Upper lobe of left lung (tissue), 6 donors: Measurements from ENCODE around the gene UNC5C. TPM values are rescaled to one million over a fixed set of nuclear protein-coding genes. Genes with fewer than 3 reads are reported as not detected.

ENCODE experiments used
- ATAC-seq, 2 donors: fragments of 200-7000 bp; cut with Tn5 transposase; one replicate each; pipeline ENCODE4 v1.9.1; 2022; ENCODE audit warnings: mild to moderate bottlenecking in 2 of 2, moderate library complexity in 2 of 2; ENCODE audit not compliant: low FRiP score in 2 of 2
- DNase-seq, 2 donors: peaks; one replicate each; pipeline ENCODE4 v3.0.0-alpha.2; 2019 to 2020
- H3K27ac ChIP-seq, 4 donors: fragments of 200-600 bp; sonication (generic); one replicate each; pipeline ENCODE4 v1.5.1; 2016 to 2019
- H3K27me3 ChIP-seq, 4 donors: fragments of 200-600 bp; sonication (generic); one replicate each; pipeline ENCODE4 v1.5.1; 2017 to 2019
- H3K36me3 ChIP-seq, 4 donors: fragments of 200-600 bp; sonication (generic); one replicate each; pipeline ENCODE4 v1.5.1; 2016 to 2019
- H3K4me1 ChIP-seq, 4 donors: fragments of 200-600 bp; sonication (generic); one replicate each; pipeline ENCODE4 v1.5.1; 2018 to 2019
- H3K4me3 ChIP-seq, 4 donors: fragments of 200-600 bp; sonication (generic); one replicate each; pipeline ENCODE4 v1.5.1; 2017 to 2019; ENCODE audit warnings: mild to moderate bottlenecking in 2 of 4, moderate library complexity in 1 of 4
- H3K9me3 ChIP-seq, 4 donors: fragments of 200-600 bp; sonication (generic); one replicate each; pipeline ENCODE4 v1.5.1; 2018 to 2019
- CTCF ChIP-seq, 6 experiments: fragments of 450-650 bp in 4 of 6; fragments of 200-600 bp in 2 of 6; sonication (generic) in 2 of 6; IDR thresholded peaks; one replicate each; pipeline ENCODE4 v1.5.1; 2016 to 2019; ENCODE audit warnings: antibody characterized with exemption in 6 of 6
- EP300 ChIP-seq, 4 donors: sonication (generic); formaldehyde crosslinking; IDR thresholded peaks; one replicate each; pipeline ENCODE4 v1.5.1; 2017; ENCODE audit warnings: antibody characterized with exemption in 4 of 4, control low read depth in 2 of 4
- POLR2A ChIP-seq, 4 donors: fragments of 450-650 bp; IDR thresholded peaks; one replicate each; pipeline ENCODE4 v1.5.1; 2016 to 2017; ENCODE audit warnings: antibody characterized with exemption in 4 of 4, mild to moderate bottlenecking in 2 of 4
- POLR2AphosphoS5 ChIP-seq, 2 donors: sonication (generic); formaldehyde crosslinking; IDR thresholded peaks; one replicate each; pipeline ENCODE4 v1.5.1; 2017; ENCODE audit warnings: antibody characterized with exemption in 2 of 2
- whole genome bisulfite sequencing, 2 donors: methylation state at CpG; one replicate each; pipeline ENCODE4 v1.1.5; 2017 to 2018; 5-methylcytosine and 5-hydroxymethylcytosine counted together
- total RNA-seq, 6 donors: library from RNA; depleted of rRNA in 4 of 6; stranded (reverse); fragments of >200 nt in 4 of 6; gene quantifications; one replicate each; pipeline versions ENCODE4 v1.1.0 to v1.2.1, GENCODE V29; 2016 to 2021
- donor health status: DM: no; HTN: no; CAD: no; lungs with moderate emphysema.
- donor health status: DM: no; HTN: yes; CAD: no; lungs with severe emphysema.

Gene UNC5C
- total RNA-seq, 6 donors from 2014 or later, result 1.8 to 14.7 (median 3.2) TPM

DNA sequence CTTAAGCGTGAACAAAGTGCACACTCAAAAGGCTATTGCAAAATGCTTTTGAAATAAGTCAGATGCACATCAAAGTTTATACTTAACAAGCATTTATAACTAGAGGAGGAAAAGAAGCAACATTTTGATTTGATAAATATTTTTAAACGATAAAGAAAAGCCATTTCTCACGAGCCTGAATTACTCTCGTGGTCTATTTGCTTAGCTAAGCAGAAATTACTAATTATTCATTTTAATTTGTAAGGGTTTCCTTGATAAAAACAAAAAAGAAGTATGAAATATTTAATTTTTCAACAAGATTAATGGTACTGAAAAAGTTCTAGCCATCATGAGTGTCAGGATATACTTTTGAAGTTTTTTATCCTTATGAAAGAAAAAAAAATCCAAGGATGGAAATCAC is 78.2 kb downstream of the UNC5C start:
- H3K27me3 ChIP-seq, result no peaks in the 10 kb centered on the region
- no peak overlapping the region for H3K4me3 ChIP-seq
- H3K9me3 ChIP-seq, result no peaks in the 10 kb centered on the region
- ATAC-seq (no peak), DNase-seq (no peak)
- 82 to 87% methylated on average over 4 of the region's 4 CpGs for WGBS, 2 donors
- no peaks in the 10 kb centered on the region for H3K4me1 ChIP-seq
- TF ChIP-seq EP300 (IDR thresholded peaks at IDR 0.05) (no peak), POLR2A (IDR thresholded peaks at IDR 0.05) (no peak), POLR2AphosphoS5 (IDR thresholded peaks at IDR 0.05) (no peak), CTCF (IDR thresholded peaks at IDR 0.05) (no peak)
- H3K36me3 ChIP-seq, result no peaks in the 10 kb centered on the region
- H3K27ac ChIP-seq, result no peak overlapping the region

- Histone ChIP-seq H3K4me1 (no peaks in the 10 kb centered on the region), H3K36me3 (no peaks in the 10 kb centered on the region), H3K27me3 (no peaks in the 10 kb centered on the region), H3K9me3 (no peaks in the 10 kb centered on the region), H3K4me3 (no peak overlapping the region), H3K27ac (no peak overlapping the region)
- 59 to 74% methylated on average over 1 of the region's 1 CpG for WGBS, 2 donors
- no peak for TF ChIP-seq CTCF (IDR thresholded peaks at IDR 0.05)
- no peak for TF ChIP-seq POLR2AphosphoS5 (IDR thresholded peaks at IDR 0.05)
- no peak for TF ChIP-seq EP300 (IDR thresholded peaks at IDR 0.05)
- TF ChIP-seq POLR2A (IDR thresholded peaks at IDR 0.05), result no peak
- no peak for ATAC-seq
- no peak for DNase-seq
Measured at GRCh38 chr4:95469617-95470016, 79.2 kb downstream of the UNC5C start.

DNA sequence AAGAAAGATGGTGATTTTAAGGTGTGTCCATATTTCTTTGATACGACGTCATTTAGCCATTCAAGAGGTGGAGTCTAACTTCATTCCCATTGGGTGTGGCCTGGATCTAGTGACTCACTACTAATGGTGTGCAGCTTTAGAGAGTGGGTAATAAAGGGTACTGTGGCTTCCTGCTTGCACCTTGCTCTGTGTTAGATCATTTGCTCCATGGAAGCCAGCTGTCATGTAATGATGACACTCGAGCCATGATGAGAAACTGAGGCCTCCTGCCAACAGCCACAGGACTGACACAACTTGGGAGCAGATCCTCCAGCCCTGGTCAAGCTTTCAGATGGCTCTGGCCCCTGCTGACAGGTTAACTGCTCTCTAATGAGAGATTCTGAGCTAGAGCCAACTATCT is 82.0 kb downstream of the UNC5C start:
- H3K9me3 ChIP-seq, result no peaks in the 10 kb centered on the region
- H3K27me3 ChIP-seq, result no peaks in the 10 kb centered on the region
- no peaks in the 10 kb centered on the region for H3K36me3 ChIP-seq
- H3K4me1 ChIP-seq, result no peaks in the 10 kb centered on the region
- DNase-seq (no peak), ATAC-seq (no peak)
- 83 to 85% methylated on average over 3 of the region's 3 CpGs for whole genome bisulfite sequencing, 2 donors
- no peak for TF ChIP-seq CTCF (IDR thresholded peaks at IDR 0.05)
- no peak for TF ChIP-seq POLR2AphosphoS5 (IDR thresholded peaks at IDR 0.05)
- TF ChIP-seq POLR2A (IDR thresholded peaks at IDR 0.05), result no peak
- TF ChIP-seq EP300 (IDR thresholded peaks at IDR 0.05), result no peak
- no peak overlapping the region for H3K4me3 ChIP-seq
- no peak overlapping the region for H3K27ac ChIP-seq

GRCh38 chr4:95465010-95465409 is 83.8 kb downstream of the UNC5C start:
- Histone ChIP-seq H3K4me3 (no peak overlapping the region), H3K27ac (no peak overlapping the region), H3K4me1 (no peaks in the 10 kb centered on the region), H3K9me3 (no peaks in the 10 kb centered on the region), H3K27me3 (no peaks in the 10 kb centered on the region), H3K36me3 (no peaks in the 10 kb centered on the region)
- 61 to 62% methylated on average over 6 of the region's 6 CpGs for WGBS, 2 donors
- DNase-seq (no peak), ATAC-seq (no peak)
- TF ChIP-seq CTCF (IDR thresholded peaks at IDR 0.05) (no peak), POLR2AphosphoS5 (IDR thresholded peaks at IDR 0.05) (no peak), EP300 (IDR thresholded peaks at IDR 0.05) (no peak), POLR2A (IDR thresholded peaks at IDR 0.05) (no peak)

DNA sequence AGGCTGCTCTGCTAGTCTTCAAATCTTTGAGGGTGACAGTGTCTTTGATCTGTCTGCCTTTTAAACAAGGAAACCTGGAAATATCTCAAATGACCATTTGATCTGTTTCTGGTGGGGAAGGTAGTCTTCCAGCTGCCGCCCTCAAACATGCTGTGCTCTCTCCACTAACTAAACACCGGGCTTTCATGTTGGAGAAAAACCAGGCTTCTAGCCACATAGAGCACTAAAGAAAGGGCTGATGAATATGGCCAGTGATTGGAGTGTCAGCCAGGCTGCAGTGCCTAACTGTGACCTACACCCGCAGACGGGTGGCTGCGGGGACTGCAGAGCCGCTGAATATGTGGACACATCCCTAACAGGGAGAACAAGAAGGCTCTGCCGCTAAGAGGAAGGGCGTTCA is 85.9 kb downstream of the UNC5C start:
- no peak for ATAC-seq
- no peaks in the 10 kb centered on the region for H3K9me3 ChIP-seq
- H3K4me1 ChIP-seq, result no peaks in the 10 kb centered on the region
- peak in 1 of 2 donors; percentile 24 for DNase-seq
- H3K27me3 ChIP-seq, result no peaks in the 10 kb centered on the region
- TF ChIP-seq POLR2AphosphoS5 (IDR thresholded peaks at IDR 0.05), result no peak
- no peak for TF ChIP-seq CTCF (IDR thresholded peaks at IDR 0.05)
- TF ChIP-seq POLR2A (IDR thresholded peaks at IDR 0.05), result no peak
- TF ChIP-seq EP300 (IDR thresholded peaks at IDR 0.05), result no peak
- no peak overlapping the region for H3K27ac ChIP-seq
- no peak overlapping the region for H3K4me3 ChIP-seq
- H3K36me3 ChIP-seq, result no peaks in the 10 kb centered on the region
- WGBS, 2 donors, result 79 to 84% methylated on average over 8 of the region's 8 CpGs
